ENCODE measurements around the gene CASKIN2.

CASKIN2 gene, protein sequence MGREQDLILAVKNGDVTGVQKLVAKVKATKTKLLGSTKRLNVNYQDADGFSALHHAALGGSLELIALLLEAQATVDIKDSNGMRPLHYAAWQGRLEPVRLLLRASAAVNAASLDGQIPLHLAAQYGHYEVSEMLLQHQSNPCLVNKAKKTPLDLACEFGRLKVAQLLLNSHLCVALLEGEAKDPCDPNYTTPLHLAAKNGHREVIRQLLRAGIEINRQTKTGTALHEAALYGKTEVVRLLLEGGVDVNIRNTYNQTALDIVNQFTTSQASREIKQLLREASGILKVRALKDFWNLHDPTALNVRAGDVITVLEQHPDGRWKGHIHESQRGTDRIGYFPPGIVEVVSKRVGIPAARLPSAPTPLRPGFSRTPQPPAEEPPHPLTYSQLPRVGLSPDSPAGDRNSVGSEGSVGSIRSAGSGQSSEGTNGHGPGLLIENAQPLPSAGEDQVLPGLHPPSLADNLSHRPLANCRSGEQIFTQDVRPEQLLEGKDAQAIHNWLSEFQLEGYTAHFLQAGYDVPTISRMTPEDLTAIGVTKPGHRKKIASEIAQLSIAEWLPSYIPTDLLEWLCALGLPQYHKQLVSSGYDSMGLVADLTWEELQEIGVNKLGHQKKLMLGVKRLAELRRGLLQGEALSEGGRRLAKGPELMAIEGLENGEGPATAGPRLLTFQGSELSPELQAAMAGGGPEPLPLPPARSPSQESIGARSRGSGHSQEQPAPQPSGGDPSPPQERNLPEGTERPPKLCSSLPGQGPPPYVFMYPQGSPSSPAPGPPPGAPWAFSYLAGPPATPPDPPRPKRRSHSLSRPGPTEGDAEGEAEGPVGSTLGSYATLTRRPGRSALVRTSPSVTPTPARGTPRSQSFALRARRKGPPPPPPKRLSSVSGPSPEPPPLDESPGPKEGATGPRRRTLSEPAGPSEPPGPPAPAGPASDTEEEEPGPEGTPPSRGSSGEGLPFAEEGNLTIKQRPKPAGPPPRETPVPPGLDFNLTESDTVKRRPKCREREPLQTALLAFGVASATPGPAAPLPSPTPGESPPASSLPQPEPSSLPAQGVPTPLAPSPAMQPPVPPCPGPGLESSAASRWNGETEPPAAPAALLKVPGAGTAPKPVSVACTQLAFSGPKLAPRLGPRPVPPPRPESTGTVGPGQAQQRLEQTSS (N-terminal part only)

GRCh38 chr17:75515496-75516254, at the start of gene CASKIN2:
Gene CASKIN2 (minus strand): TSS chr17:75515537. CDS start chr17:75513804, 1,733 bp downstream.
- peak; percentile 75 for DNase-seq (ENCODE audit: low read depth)

DNA sequence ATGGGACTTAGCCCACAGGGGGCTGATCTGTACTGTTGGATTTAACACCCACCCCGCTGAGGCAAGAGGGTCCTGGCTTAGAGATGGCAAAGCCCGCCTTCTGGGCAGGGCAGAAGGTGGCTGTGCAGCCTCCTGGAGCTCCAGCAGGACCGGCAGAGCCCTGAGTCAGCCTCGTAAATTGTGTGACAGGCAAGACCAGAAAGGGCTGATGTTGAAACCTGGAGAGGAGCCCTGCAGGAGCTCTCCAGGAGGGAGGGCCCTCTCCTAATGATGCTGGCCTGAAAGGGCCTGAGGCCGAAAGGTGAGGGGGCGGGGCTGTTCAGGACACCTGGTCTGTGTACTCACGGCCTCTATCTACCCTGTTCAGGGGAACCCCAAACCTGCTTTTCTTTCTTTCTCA, 49.7 kb upstream of the CASKIN2 start:
- DNase-seq (ENCODE audit: low read depth) = no peak

DNA sequence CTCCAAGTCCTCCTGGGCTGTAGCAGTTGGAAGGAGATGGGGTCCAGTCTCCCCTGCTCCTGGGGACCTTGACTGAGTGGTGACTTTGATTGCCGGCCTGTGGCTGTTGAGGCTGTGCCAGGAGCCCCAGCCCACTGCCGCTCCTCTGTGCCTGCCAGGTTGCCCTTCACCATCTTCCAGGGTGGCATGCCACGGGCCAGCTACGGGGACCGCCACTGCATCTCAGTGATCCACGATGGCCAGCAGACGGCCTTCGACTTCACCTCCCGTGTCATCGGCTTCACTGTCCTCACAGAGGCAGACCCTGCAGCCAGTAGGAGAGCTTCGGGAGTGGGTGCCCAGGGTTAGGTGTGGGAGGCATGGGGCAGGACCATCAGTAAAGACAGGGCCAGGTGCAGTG, 48.9 kb upstream of the CASKIN2 start:
- DNase-seq (ENCODE audit: low read depth) = no peak

- DNase-seq (ENCODE audit: low read depth) = no peak
These were observed 47.9 kb upstream of the CASKIN2 start for GRCh38 chr17:75563063-75563758.

- no peak for DNase-seq (ENCODE audit: low read depth)
These were observed 46.7 kb upstream of the CASKIN2 start for GRCh38 chr17:75561927-75562603.

DNA sequence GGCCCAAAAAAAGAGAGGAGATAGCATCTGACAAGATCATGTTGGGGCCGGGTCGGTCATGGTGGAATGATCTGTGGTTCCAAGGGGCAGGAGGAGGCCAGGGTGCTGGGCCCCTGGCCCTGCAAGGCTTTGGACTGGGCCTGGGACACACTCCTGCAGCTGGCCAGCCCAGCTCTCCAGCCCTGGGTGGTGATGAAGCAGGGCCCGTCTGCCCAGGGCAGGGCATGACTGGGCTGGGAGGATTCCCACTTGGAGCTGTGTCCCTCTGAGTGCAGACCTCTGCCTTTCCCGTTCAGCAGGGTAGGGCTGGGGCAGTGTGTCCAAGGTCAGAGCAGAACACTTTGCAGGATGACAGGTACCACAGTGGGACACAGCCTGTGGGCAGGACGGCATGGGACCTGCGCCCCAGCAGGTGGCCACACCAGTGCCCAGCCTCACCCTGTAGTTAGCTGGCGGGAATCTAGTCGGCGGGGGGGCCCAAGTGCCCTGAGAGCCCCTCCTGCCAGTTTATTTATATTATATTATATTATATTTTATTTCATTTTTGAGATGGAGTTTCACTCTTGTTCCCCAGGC, 44.7 kb upstream of the CASKIN2 start:
- DNase-seq (ENCODE audit: low read depth) = no peak

DNA sequence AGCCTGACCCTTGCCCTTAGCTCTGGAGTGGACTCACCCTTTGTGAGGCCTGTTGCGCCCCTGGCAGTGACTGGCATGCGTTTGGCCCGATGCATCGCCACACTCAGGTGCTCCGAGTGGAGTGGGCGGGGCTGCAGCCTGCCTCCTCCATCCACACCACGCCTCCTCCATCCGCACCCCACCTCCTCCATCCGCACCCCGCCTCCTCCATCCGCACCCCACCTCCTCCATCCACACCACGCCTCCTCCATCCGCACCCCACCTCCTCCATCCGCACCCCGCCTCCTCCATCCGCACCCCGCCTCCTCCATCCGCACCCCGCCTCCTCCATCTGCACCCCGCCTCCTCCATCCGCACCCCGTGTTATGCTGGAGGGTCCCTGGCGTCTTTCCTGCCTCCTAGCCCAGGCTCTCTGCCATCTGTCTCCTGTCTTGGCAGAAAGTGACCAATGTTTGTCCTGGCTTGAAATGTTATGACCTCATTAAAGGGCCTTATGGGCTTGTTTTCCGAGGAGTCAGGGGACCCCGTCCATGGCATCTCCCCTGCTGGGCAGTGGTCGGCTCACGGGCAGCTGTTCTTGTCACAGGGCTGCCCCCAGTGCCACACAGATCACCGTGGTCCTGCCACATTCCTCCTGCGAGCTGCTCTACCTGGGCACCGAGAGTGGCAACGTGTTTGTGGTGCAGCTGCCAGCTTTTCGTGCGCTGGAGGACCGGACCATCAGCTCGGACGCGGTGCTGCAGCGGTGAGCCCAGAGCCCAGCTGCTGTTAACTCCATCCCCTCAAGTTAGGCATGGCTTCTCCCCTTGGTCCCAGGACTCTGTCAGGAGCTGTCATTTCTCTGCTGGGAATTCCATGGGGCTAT, 43.6 kb upstream of the CASKIN2 start:
- DNase-seq (ENCODE audit: low read depth) = no peak

- DNase-seq (ENCODE audit: low read depth) = no peak
These were observed 42.7 kb upstream of the CASKIN2 start for GRCh38 chr17:75557852-75558665.

- DNase-seq (ENCODE audit: low read depth) = no peak
These were observed 41.9 kb upstream of the CASKIN2 start for GRCh38 chr17:75557075-75557851.

DNA sequence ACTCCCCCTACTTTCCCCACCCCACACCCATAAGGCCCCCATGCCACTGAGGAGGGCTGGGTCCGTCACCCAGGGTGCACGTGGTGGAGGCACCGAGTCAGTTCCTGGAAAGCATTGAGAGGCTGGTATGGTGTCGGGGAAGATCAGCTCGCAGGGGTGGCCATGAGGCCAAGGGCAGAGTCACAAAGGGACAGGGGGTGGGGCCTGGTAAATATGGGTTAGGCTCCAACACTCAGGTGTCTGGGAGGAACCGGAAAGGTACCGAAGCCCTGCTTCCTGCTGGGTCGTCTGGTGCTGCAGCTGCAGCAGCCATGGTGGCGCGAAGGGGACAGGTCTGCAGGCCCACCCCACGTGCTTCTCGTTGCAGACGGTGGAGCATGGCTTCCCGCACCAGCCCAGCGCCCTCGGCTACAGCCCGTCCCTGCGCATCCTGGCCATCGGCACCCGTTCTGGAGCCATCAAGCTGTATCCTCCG, 40.4 kb upstream of the CASKIN2 start:
- no peak for DNase-seq (ENCODE audit: low read depth)

- DNase-seq (ENCODE audit: low read depth) = no peak
These were observed 38.2 kb upstream of the CASKIN2 start for GRCh38 chr17:75553295-75554110.

DNA sequence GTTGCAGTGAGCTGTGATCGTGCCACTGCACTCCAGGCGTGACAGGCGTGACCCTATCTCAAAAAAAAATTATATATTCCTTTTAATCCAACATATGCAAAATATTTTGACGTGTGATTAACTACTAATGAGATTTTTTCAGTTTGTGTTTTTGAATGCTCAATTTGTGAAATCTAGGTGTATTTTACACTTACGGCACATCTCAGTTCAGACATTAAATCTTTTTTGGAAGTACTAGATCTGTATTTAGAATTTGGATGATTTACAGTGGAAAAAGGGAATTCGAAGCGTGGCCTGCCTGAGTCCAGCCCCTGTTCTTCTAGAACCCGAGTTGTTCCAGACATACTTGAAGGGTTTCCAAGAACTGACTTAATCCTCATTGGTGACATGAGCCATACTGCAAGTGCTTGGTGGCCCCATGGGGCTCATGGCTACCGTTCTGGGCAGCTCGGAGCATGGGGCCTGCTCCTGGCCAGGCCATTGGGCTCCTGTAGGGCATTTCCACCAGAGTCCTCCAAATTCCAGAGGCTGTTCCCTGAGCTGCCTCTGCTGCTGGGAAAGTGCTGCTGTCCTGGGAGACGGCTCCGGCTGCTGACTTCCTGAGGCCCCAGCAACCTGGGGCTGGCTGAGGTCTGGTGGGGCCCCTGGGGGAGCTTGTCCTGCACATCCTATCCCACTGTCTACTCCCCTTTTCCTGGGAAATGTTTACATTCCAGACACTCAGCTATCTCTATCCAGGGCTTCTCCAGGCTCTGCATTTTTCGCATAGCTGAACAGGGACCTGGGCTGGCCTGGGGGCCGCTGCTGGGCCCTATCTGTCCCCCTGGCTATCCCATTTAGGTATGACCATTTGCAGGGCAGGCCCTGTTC, 37.3 kb upstream of the CASKIN2 start:
- DNase-seq (ENCODE audit: low read depth) = no peak

DNA sequence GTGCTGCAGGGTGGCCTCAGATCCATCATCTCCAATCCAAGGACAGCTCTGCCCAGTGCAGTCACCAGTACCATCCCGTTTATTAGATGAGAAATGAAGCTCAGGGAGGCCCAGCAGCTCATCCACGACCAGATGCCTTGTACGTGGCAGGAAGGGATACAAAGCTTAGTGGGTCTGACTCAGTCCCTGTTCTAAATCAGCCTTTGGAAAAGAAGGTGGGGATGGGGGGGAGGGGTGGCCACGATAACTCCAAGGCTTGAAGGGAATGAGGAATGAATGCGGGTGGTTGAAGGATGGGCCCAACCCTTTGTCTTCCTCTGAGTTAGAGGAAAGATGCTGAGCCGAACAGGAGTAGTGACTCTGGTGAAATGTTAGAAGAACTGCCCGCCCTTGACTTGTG, 35.9 kb upstream of the CASKIN2 start:
- DNase-seq (ENCODE audit: low read depth) = no peak

GRCh38 chr17:75550139-75550465, 34.8 kb upstream of the CASKIN2 start:
- DNase-seq (ENCODE audit: low read depth) = no peak

DNA sequence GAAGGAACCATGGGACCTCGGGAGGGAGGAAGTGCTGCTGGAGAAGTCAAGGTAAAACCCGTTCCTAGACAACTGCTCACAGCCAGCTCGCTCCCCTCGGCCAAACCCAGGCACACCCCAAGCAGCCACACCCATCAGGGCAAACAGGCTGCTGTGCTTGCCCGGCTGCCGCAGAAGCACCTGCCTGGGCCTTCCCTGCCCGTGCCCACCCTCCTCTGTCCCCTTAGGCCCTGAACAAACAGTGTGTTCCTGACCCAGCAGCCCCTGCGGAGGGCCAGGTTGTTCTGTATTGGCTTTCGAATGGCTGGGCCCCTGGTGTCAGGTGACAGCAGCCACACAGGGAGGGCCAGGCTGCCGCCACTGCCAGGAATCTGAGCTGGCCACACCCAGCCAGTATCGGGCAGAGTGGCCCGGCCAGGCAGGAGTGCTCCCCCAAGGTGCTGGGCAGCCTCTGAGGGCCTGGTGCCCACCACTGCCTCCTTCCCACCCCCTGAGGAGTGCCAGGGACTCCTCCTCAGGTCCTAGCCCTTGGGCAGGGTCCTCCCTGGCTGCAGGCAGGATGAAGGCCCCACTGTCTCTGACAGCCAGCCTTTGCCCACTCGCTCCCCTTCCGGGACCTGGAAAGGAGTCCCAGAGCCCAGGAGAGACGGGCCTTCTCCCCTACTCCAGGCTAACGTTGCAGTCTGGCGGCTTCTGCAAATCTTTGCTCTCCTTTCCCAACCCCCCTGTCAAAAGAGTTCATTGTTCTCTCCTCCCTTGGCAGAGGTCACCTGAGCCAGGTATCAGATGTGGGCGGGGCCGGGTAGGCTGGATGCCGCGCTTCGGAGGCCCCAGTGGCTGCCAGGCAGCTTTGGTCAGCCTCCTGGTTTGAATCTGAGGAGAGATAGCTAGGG, 34.2 kb upstream of the CASKIN2 start:
- no peak for DNase-seq (ENCODE audit: low read depth)
